Measurements from ENCODE around the gene IFNGR2. TPM values are rescaled to one million over a fixed set of nuclear protein-coding genes. Genes with fewer than 3 reads are reported as not detected.

Gene IFNGR2
- total and polyA plus RNA-seq, 2 of the 4 experiments (the other 2 are of a cell fraction) = 66.0 to 73.8 TPM

- H3K23ac ChIP-seq (ENCODE audit: low read depth, low read length) = no peak overlapping the region
- ATAC-seq (ENCODE audit: low read depth) = no peak
- dilution Hi-C loops (cut with HindIII; ENCODE audit: low sequenced_read_pairs, unreplicated experiment) (no loop called here), in situ Hi-C loops (cut with MboI; ENCODE audit: low sequenced_read_pairs) (no loop called here), intact Hi-C loops (cut with micrococcal nuclease) (no loop called here)
- ChIA-PET CTCF (no interaction called here), POLR2A (ENCODE audit: unreplicated experiment) (no interaction called here)
- H3K18ac ChIP-seq (ENCODE audit: low read depth, low read length) = no peak overlapping the region
- no peak overlapping the region for H2AK9ac ChIP-seq (replicated peaks; ENCODE audit: low read depth, low read length, poor library complexity)
- no TSS peak for BruUV-seq (replicated peaks)
- no peak overlapping the region for H3K9ac ChIP-seq (ENCODE audit: low read depth, low read length)
- H3K9me3 ChIP-seq (ENCODE audit: control insufficient read depth, insufficient read depth, low read length) = no peaks in the 10 kb centered on the region
- H4K91ac ChIP-seq (ENCODE audit: insufficient read depth, low read depth, low read length) = no peak overlapping the region
- no peak overlapping the region; the same call in 1 of the 2 replicates for H2AK5ac ChIP-seq (ENCODE audit: low read depth, low read length)
- H2AFZ ChIP-seq (replicated peaks; ENCODE audit: low read length, poor library complexity) = peak overlapping the region; percentile 17
- no peak overlapping the region for H4K5ac ChIP-seq (ENCODE audit: low read depth, low read length)
- no peak overlapping the region for H3K4me3 ChIP-seq (ENCODE audit: insufficient read depth, low read depth, low read length)
- H3K79me1 ChIP-seq (ENCODE audit: low read depth in 1 of 2, low read length in 2 of 2) = no peaks in the 10 kb centered on the region
- H3K14ac ChIP-seq (replicated peaks; ENCODE audit: low read depth, low read length) = no peak overlapping the region
- H2BK15ac ChIP-seq (ENCODE audit: low read depth, low read length) = no peak overlapping the region
- H3K4me1 ChIP-seq (ENCODE audit: control insufficient read depth, insufficient read depth, low read length) = peaks cover 8% of the 10 kb centered on the region
- no peak overlapping the region for H2BK120ac ChIP-seq (ENCODE audit: low read depth, low read length)
- no peaks in the 10 kb centered on the region; the same call in 1 of the 2 replicates for H3K9me1 ChIP-seq (ENCODE audit: insufficient read depth, low read length)
- H2BK20ac ChIP-seq (ENCODE audit: low read depth, low read length) = no peak overlapping the region
- no peak overlapping the region for H3K56ac ChIP-seq (ENCODE audit: extremely low read depth, insufficient read depth, low read length)
- no peak for TF ChIP-seq MAZ (IDR thresholded peaks at IDR 0.05; ENCODE audit: borderline replicate concordance, low read depth, low read length)
- TF ChIP-seq RFX5 (IDR thresholded peaks at IDR 0.05; ENCODE audit: low read depth, low read length) = no peak
- TF ChIP-seq MXI1 (IDR thresholded peaks at IDR 0.05; ENCODE audit: borderline replicate concordance, low read depth, low read length) = no peak
- no peak for TF ChIP-seq CHD1 (IDR thresholded peaks at IDR 0.05; ENCODE audit: low read depth, low read length)
- no peak overlapping the region for H3K4ac ChIP-seq (ENCODE audit: low read depth, low read length)
- no peak overlapping the region for H4K8ac ChIP-seq (ENCODE audit: low read depth in 2 of 2, low read length in 2 of 2)
- no CpG with 5 or more reads among the region's 11 CpGs for WGBS, 2 experiments (ENCODE audit: extremely low coverage in 2 of 2, insufficient read length in 1 of 2)
- DNase-seq = no peak
- no peak overlapping the region for H3K27ac ChIP-seq (ENCODE audit: insufficient read depth, low read length)
- H3K4me2 ChIP-seq (ENCODE audit: low read depth, low read length) = no peak overlapping the region
- no peak overlapping the region for H2BK5ac ChIP-seq (ENCODE audit: low read depth, low read length, poor library complexity, severe bottlenecking)
- peaks cover 6% of the 10 kb centered on the region for H3K27me3 ChIP-seq (ENCODE audit: control insufficient read depth, insufficient read depth, low read length)
- H3K36me3 ChIP-seq (ENCODE audit: control insufficient read depth, insufficient read depth, low read length) = no peaks in the 10 kb centered on the region
- no peaks in the 10 kb centered on the region for H4K20me1 ChIP-seq (ENCODE audit: insufficient read depth, low read length)
Measured at GRCh38 chr21:33392284-33392985, 10.8 kb upstream of the IFNGR2 start.
